Common myeloid progenitor, CD34-positive (primary cell): ENCODE results near the gene RAB28.

Experiments used
- CTCF ChIA-PET: fragments of 350-600 bp; sonication (Branson Sonifier 250); formaldehyde crosslinking; loops from one replicate; lab custom pipeline; 2021; ENCODE audit warnings: antibody characterized with exemption; lab: Charles Lee
- POLR2A ChIA-PET: fragments of 350-600 bp; sonication (Branson Sonifier 250); formaldehyde crosslinking; loops from one replicate; lab custom pipeline; 2021; ENCODE audit warnings: antibody characterized with exemption; lab: Charles Lee
- DNase-seq, 3 donors: peaks; one replicate each; pipeline versions ENCODE4 v3.0.0 to v3.0.0-alpha.2; 2013
- H3K27ac ChIP-seq, 2 experiments: 1 replicate in 1 of 2; 2 replicates in 1 of 2; pipeline ENCODE4 v1.7.0; 2013; ENCODE audit warnings: inconsistent platforms in 2 of 2, low read length in 2 of 2, mild to moderate bottlenecking in 2 of 2, low read depth in 1 of 2, moderate library complexity in 1 of 2; ENCODE audit not compliant: severe bottlenecking in 2 of 2, insufficient read depth in 1 of 2, poor library complexity in 1 of 2
- H3K27me3 ChIP-seq, 5 experiments: replicated peaks in 2 of 5; 1 replicate in 3 of 5; 2 replicates in 2 of 5; pipeline versions ENCODE4 v1.6.1 to v1.7.0; 2013; ENCODE audit warnings: low read length in 4 of 5, mild to moderate bottlenecking in 2 of 5, moderate library complexity in 2 of 5, inconsistent platforms in 1 of 5; ENCODE audit not compliant: insufficient read depth in 5 of 5, control insufficient read depth in 4 of 5
- H3K36me3 ChIP-seq, 4 experiments: 1 replicate in 2 of 4; 2 replicates in 2 of 4; pipeline versions ENCODE4 v1.6.1 to v1.7.0; 2013; ENCODE audit warnings: low read length in 3 of 4, control low read depth in 1 of 4, mild to moderate bottlenecking in 1 of 4; ENCODE audit not compliant: control insufficient read depth in 4 of 4, insufficient read depth in 4 of 4
- H3K4me1 ChIP-seq, 4 experiments: 1 replicate in 3 of 4; 2 replicates in 1 of 4; pipeline versions ENCODE4 v1.6.1 to v1.7.1; 2013; ENCODE audit warnings: low read length in 3 of 4, mild to moderate bottlenecking in 3 of 4, control low read depth in 1 of 4, inconsistent platforms in 1 of 4, moderate library complexity in 1 of 4; ENCODE audit not compliant: control insufficient read depth in 4 of 4, insufficient read depth in 4 of 4; ENCODE audit errors: control extremely low read depth in 1 of 4
- H3K4me3 ChIP-seq, 7 experiments: 1 replicate in 4 of 7; 2 replicates in 3 of 7; pipeline versions ENCODE4 v1.5.1 to v1.7.0; 2013; ENCODE audit warnings: mild to moderate bottlenecking in 7 of 7, low read length in 6 of 7, moderate library complexity in 6 of 7, inconsistent platforms in 2 of 7, low read depth in 2 of 7, control low read depth in 1 of 7; ENCODE audit not compliant: insufficient read depth in 4 of 7, control insufficient read depth in 1 of 7; ENCODE audit errors: extremely low read depth in 1 of 7
- H3K9me3 ChIP-seq, 5 experiments: 1 replicate in 4 of 5; 2 replicates in 1 of 5; pipeline versions ENCODE4 v1.6.1 to v1.7.1; 2013; ENCODE audit warnings: low read length in 4 of 5, mild to moderate bottlenecking in 2 of 5, inconsistent platforms in 1 of 5, low read depth in 1 of 5, moderate library complexity in 1 of 5; ENCODE audit not compliant: control insufficient read depth in 4 of 5, insufficient read depth in 2 of 5; ENCODE audit errors: control extremely low read depth in 1 of 5
- WGBS: methylation state at CpG from one replicate; pipeline ENCODE4 v1.1.5; 2013; ENCODE audit not compliant: insufficient coverage; 5-methylcytosine and 5-hydroxymethylcytosine counted together

RAB28 gene

GRCh38 chr4:13527981-13528820 is 44.1 kb upstream of the RAB28 start:
- POLR2A ChIA-PET: interaction anchor here (0.6 kb wide), 1 partner anchor 44 kb away, joined by 3 read pairs; no protein-coding TSS in a partner anchor

GRCh38 chr4:13527192-13527980 is 43.2 kb upstream of the RAB28 start:
- POLR2A ChIA-PET: no interaction called here
- CTCF ChIA-PET: interaction anchor here (0.9 to 1.9 kb wide), 2 partner anchors 9 to 13 kb away, joined by 6 read pairs; no protein-coding TSS in a partner anchor
- 4% methylated on average over 38 of the region's 46 CpGs for WGBS
- H3K4me1 ChIP-seq: peaks cover 0 to 35% (median 26%) of the 10 kb centered on the region in 4 experiments
- no peak for DNase-seq
- no peak overlapping the region for H3K27ac ChIP-seq
- H3K27me3 ChIP-seq: peaks cover 35 to 100% (median 86%) of the 10 kb centered on the region in 5 experiments
- H3K9me3 ChIP-seq: peaks cover 0 to 26% (median 18%) of the 10 kb centered on the region in 5 experiments
- peak overlapping the region in 1 of 7 experiments; percentile 4 for H3K4me3 ChIP-seq
- peaks cover 0 to 11% (median 0%) of the 10 kb centered on the region in 4 experiments for H3K36me3 ChIP-seq

More at GRCh38 chr4:13527981-13528820, 44.1 kb upstream of the RAB28 start:
- peaks cover 0 to 27% (median 21%) of the 10 kb centered on the region in 4 experiments for H3K4me1 ChIP-seq
- peak overlapping the region in 2 of 7 experiments; percentile 4 to 9 for H3K4me3 ChIP-seq
- peaks cover 0 to 26% (median 17%) of the 10 kb centered on the region in 5 experiments for H3K9me3 ChIP-seq
- peaks cover 0 to 11% (median 0%) of the 10 kb centered on the region in 4 experiments for H3K36me3 ChIP-seq
- DNase-seq: peak in 2 of 3 donors; percentile 53 to 61
- no peak overlapping the region for H3K27ac ChIP-seq
- WGBS: 8% methylated on average over 16 of the region's 35 CpGs
- H3K27me3 ChIP-seq: peaks cover 32 to 100% (median 85%) of the 10 kb centered on the region in 5 experiments
- CTCF ChIA-PET: interaction anchor here (0.9 to 1.3 kb wide), 2 partner anchors 12 to 13 kb away, joined by 3 to 6 read pairs; no protein-coding TSS in a partner anchor

GRCh38 chr4:13526658-13527057 is 42.5 kb upstream of the RAB28 start:
- no CpG with 5 or more reads among the region's 3 CpGs for WGBS
- H3K4me3 ChIP-seq: no peak overlapping the region
- ChIA-PET CTCF (interaction anchor here (1.9 kb wide), 1 partner anchor 10 kb away, joined by 6 read pairs; no protein-coding TSS in a partner anchor), POLR2A (no interaction called here)
- DNase-seq: no peak
- H3K27me3 ChIP-seq: peaks cover 33 to 100% (median 87%) of the 10 kb centered on the region in 5 experiments
- peaks cover 0 to 11% (median 0%) of the 10 kb centered on the region in 4 experiments for H3K36me3 ChIP-seq
- peaks cover 0 to 39% (median 29%) of the 10 kb centered on the region in 4 experiments for H3K4me1 ChIP-seq
- H3K27ac ChIP-seq: no peak overlapping the region
- peaks cover 0 to 26% (median 18%) of the 10 kb centered on the region in 5 experiments for H3K9me3 ChIP-seq

- CTCF ChIA-PET: interaction anchor here (0.5 to 2.0 kb wide), 4 partner anchors 11 to 23 kb away, joined by 3 to 6 read pairs (median 4); no protein-coding TSS in a partner anchor
- POLR2A ChIA-PET: no interaction called here
- no peak overlapping the region for H3K27ac ChIP-seq
- peaks cover 0 to 33% (median 23%) of the 10 kb centered on the region in 4 experiments for H3K4me1 ChIP-seq
- WGBS: 53% methylated on average over 3 of the region's 4 CpGs
- peaks cover 31 to 100% (median 84%) of the 10 kb centered on the region in 5 experiments for H3K27me3 ChIP-seq
- peaks cover 0 to 11% (median 0%) of the 10 kb centered on the region in 4 experiments for H3K36me3 ChIP-seq
- peaks cover 0 to 26% (median 18%) of the 10 kb centered on the region in 5 experiments for H3K9me3 ChIP-seq
- H3K4me3 ChIP-seq: no peak overlapping the region
- DNase-seq: no peak
Observed at GRCh38 chr4:13525606-13526281, 41.6 kb upstream of the RAB28 start.

- DNase-seq: no peak
- CTCF ChIA-PET: interaction anchor here (0.5 to 2.0 kb wide), 5 partner anchors 10 to 24 kb away, joined by 3 to 5 read pairs (median 3); partner anchors contain the start of gene NKX3-2
Observed at GRCh38 chr4:13524504-13525243, 40.5 kb upstream of the RAB28 start.

More at GRCh38 chr4:13524504-13525243, 40.5 kb upstream of the RAB28 start:
- H3K36me3 ChIP-seq: peaks cover 0 to 11% (median 0%) of the 10 kb centered on the region in 4 experiments
- no peak overlapping the region for H3K4me3 ChIP-seq
- 11% methylated on average over 17 of the region's 36 CpGs for WGBS
- H3K4me1 ChIP-seq: peaks cover 0 to 33% (median 23%) of the 10 kb centered on the region in 4 experiments
- POLR2A ChIA-PET: no interaction called here
- peaks cover 0 to 21% (median 18%) of the 10 kb centered on the region in 5 experiments for H3K9me3 ChIP-seq
- peaks cover 31 to 99% (median 79%) of the 10 kb centered on the region in 5 experiments for H3K27me3 ChIP-seq
- H3K27ac ChIP-seq: no peak overlapping the region
